Stimulated activated CD4-positive, alpha-beta T cell treated with anti-CD3 and anti-CD28 coated beads, Interleukin-4, amount 100 ng/mL, for 48 hours (primary cell): ENCODE results near the gene PABPC1L.

Experiments used
- DNase-seq, 2 donors: peaks; one replicate each; pipeline ENCODE4 v3.0.0-alpha.2; 2020; ENCODE audit warnings: low read depth in 2 of 2

PABPC1L gene

DNA sequence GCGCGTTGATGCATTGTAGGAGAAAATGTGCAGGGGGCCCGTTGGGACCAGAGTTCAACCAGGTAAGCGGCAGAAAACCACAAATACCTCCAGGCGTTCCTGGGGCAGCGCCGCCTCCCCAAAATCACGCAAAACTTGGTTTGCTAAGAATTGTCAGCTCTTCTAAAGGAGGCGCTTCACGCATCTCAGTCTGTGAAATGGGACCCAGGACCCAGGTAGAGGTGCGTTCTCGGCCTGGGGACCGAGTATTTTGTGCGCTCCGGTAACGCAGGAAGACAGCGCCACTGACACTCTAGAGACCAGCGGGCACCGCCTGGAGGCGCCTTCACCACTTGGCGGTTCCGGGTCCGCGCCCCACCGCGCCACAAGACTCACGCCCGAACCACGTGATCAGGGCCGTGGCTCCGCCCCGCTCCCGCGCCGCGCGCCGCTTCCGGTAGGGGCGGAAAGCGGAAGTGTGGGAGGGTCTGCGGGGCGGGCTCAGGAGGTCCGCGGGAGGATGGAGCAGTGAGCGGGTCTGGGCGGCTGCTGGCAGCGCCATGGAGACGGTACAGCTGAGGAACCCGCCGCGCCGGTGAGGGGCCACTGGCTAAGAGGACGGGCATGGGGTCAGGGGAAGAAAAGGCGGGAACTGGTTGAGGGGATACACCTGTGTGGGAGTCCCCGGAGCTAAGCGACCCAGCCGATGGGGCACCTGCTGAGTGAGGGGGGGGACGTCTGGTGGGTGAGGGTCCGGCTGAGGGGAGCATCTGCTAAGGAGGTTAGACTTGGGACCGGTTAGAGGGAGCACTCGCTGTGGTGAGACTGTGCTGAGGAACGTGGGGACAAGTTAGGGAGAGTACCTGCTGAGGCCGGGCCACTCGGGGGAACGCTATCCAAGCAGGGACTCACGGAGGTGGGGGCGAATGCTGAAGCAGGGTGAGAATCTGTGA, 56.4 kb downstream of the PABPC1L start, which contains the start of gene STK4:
Gene STK4, plus strand, starts transcription at position 483 of the 932 bp plus-strand sequence. Its CDS starts 57 bp downstream, at position 540.
- DNase-seq: peak; percentile 91 to 93

DNA sequence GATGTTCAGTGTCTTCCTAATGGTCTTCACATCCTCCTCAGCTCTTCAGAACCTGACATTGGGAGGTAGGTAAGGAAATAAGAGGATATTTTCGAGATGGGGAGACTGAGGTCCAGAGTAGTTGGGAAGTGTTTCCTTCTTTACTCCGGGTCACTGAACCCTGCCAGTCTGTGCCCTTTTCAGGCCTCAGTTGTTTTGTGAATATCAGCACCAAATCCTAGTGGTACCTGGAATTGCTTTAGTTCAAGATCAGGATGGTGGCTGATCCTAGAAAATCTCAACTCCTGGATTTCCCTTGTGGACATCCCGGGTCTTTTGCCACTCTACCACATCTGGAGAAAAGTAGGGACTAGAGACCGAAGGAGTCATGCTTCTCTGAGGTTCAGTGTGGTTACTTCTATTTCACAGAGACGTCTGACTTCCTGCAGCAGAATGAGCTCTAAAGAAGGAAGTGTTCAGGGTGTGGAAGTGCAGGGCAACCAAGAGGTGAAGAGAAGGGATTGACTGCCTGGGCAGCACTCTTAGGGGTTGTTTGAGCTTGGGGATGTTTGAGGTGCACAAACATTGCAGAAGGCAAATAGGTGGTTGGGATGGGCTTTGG, 57.4 kb downstream of the PABPC1L start:
- no peak for DNase-seq

- no peak for DNase-seq
Measured at GRCh38 chr20:44969300-44969894, 59.5 kb downstream of the PABPC1L start.

DNA sequence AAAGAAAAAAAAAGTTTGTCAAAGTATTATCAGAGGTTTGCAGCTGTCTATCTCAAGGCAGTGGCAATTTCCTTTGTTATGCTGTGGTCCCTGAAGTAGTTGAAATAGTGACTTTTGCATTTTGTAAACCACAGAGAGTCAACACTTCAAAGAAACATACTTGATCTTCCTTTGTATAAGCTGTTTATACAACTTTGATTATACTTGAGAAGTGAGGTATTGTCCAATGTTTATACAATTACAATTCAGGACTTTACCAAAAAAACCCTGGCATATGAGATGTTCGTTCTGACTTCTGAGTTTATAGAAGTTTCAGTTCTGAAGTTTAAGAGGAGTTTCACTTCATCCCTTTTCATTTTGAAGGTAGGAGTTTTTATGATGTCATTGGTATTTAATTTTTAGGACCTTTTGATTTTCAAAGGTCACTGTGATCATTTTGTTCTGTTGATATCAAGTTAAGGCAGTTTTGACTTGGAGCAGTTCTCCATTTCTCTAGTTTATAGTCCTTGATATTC, 60.4 kb downstream of the PABPC1L start:
- no peak for DNase-seq

GRCh38 chr20:44973053-44973452, 63.2 kb downstream of the PABPC1L start:
- no peak for DNase-seq

DNA sequence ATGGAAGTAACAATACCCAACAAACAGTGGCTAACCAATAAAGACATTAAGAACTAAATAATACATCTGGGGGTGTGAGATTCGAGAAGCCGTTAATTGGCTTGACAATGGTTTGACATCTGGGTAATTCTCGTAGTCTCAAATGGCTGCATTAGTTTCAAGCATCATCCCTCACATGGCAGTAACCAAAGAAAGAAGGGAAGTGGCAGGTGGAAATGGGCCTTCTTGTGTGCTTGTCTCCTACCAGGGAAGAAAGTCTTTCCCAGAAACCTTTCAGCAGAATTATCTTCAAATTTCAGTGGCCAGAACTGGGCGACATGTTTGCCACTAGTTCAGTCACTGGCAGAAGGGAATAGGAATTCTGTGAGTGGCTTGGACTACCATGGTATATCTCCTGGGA, 66.8 kb downstream of the PABPC1L start:
- no peak for DNase-seq

- DNase-seq: no peak
Measured at GRCh38 chr20:44979090-44979621, 69.3 kb downstream of the PABPC1L start.

DNA sequence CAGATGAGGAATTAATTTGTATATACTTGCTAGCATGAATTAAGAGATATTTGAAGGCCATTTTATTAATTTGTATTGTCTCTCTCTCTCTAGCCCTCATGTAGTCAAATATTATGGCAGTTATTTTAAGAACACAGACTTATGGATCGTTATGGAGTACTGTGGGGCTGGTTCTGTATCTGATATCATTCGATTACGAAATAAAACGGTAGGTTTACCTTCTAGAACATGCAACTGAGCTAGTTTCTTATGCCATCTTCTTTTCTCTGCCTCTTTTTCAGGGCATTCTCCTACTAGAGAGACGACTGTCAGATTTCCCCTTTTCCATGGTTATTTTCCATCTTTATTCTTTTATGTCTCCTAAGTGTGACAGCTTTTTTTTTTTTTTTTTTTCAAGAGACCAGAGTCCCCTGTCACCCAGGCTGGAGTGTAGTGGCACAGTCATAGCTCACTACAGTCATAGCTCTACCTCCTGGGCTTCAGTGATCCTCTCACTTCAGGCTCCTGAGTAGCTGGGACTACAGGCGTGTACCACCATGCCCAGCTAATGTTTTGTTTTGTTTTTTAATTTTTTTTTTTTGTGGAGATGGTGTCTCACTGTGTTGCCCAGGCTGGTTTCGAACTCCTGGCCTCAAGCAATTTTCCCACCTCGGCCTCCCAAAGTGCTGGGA, 72.0 kb downstream of the PABPC1L start:
- no peak for DNase-seq

GRCh38 chr20:44983093-44983674, 73.3 kb downstream of the PABPC1L start:
- no peak for DNase-seq

DNA sequence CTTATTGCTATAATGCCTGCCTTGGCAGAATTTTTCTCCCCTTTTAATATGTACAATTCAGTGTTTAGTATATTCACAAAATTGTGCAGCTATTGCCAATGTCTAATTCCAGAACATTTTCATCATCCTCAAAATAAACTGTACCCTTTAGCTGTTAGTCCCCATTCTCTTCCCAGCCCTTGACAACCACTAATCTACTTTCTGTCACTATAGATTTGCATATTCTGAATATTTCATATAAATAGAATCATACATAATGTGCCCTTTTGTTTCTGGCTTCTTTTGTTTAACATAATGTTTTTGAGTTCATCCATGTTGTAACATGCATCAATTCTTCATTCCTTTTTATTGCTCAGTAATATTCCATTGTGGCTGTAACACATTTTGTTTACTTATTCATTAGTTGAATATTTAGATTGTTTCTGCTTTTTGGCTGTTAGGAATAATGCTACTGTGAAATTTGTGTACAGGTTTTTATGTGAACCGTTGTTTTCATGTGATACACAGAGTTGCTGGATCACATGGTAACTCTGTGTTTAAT, 78.8 kb downstream of the PABPC1L start:
- DNase-seq: no peak
